MM.1S (cell line): ENCODE measurements around the gene ZNF804A.

Source experiments
- CTCF ChIP-seq: fragments of 300-600 bp; sonication (generic); IDR thresholded peaks from 2 replicates; pipeline ENCODE4 v1.5.1; 2016; ENCODE audit warnings: antibody characterized with exemption, low read length, mixed read lengths
- EZH2 ChIP-seq: fragments of 300-600 bp; sonication (generic); optimal IDR thresholded peaks from 2 replicates; pipeline ENCODE3; 2017; ENCODE audit warnings: low read depth, mild to moderate bottlenecking, antibody characterized with exemption, low read length, mixed read lengths
- EZH2phosphoT487 ChIP-seq: fragments of 300-600 bp; sonication (generic); IDR thresholded peaks from 2 replicates; pipeline ENCODE4 v1.6.1; 2018; ENCODE audit warnings: antibody characterized with exemption, low read length

- TF ChIP-seq CTCF (no peak), EZH2 (no peak), EZH2phosphoT487 (no peak)
Measured at GRCh38 chr2:184566716-184567115, 31.6 kb upstream of the ZNF804A start.
